Left renal pelvis (tissue), 4 donors: Measurements from ENCODE around the gene USP31. TPM values are rescaled to one million over a fixed set of nuclear protein-coding genes. Genes with fewer than 3 reads are reported as not detected.
"Not testable (repeated sequence)": the region's sequence is repeated elsewhere in the genome, so short reads cannot be mapped to it uniquely, and the experiment has no call there.

Experiments used
- DNase-seq, 4 donors: peaks; one replicate each; pipeline ENCODE4 v3.0.0-alpha.2; 2013; ENCODE audit warnings: low read depth in 4 of 4, low spot score in 3 of 4
- polyA plus RNA-seq, 4 donors: library from polyadenylated mRNA; unstranded; fragments of 120-200 nt; gene quantifications; one replicate each; pipeline ENCODE4 v1.2.1, GENCODE V29; 2013; ENCODE audit not compliant: insufficient read length in 4 of 4

The USP31 gene
- polyA plus RNA-seq, 4 donors, result 5.4 to 7.5 (median 6.8) TPM

GRCh38 chr16:23104032-23104955 lies 45.0 kb downstream of the USP31 start:
- no peak for DNase-seq

GRCh38 chr16:23103603-23104002 lies 45.6 kb downstream of the USP31 start:
- DNase-seq, result no peak

- DNase-seq, result no peak
These were observed 48.2 kb downstream of the USP31 start for GRCh38 chr16:23101012-23101550.

GRCh38 chr16:23096450-23096849 lies 52.8 kb downstream of the USP31 start:
- not testable (repeated sequence) for DNase-seq

- DNase-seq, result not testable (repeated sequence)
These were observed 55.1 kb downstream of the USP31 start for GRCh38 chr16:23094136-23094535.

GRCh38 chr16:23092801-23093117 lies 56.5 kb downstream of the USP31 start:
- no peak for DNase-seq

- DNase-seq, result no peak
These were observed 57.0 kb downstream of the USP31 start for GRCh38 chr16:23092072-23092800.

- DNase-seq, result no peak
These were observed 60.1 kb downstream of the USP31 start for GRCh38 chr16:23089111-23089510.

GRCh38 chr16:23088018-23088417 lies 61.2 kb downstream of the USP31 start:
- DNase-seq, result no peak

GRCh38 chr16:23085949-23086348 lies 63.3 kb downstream of the USP31 start:
- no peak for DNase-seq

GRCh38 chr16:23082161-23082788 lies 67.0 kb downstream of the USP31 start:
- no peak for DNase-seq

GRCh38 chr16:23081675-23082119 lies 67.6 kb downstream of the USP31 start:
- no peak for DNase-seq

- no peak for DNase-seq
These were observed 68.5 kb downstream of the USP31 start for GRCh38 chr16:23080747-23081146.

- DNase-seq, result no peak
These were observed 68.9 kb downstream of the USP31 start for GRCh38 chr16:23080329-23080728.

- DNase-seq, result no peak
These were observed 69.5 kb downstream of the USP31 start for GRCh38 chr16:23079675-23080301.

GRCh38 chr16:23074423-23074822 lies 74.8 kb downstream of the USP31 start:
- DNase-seq, result no peak

- no peak for DNase-seq
These were observed 76.3 kb downstream of the USP31 start for GRCh38 chr16:23072769-23073549.

GRCh38 chr16:23072084-23072599 lies 77.1 kb downstream of the USP31 start:
- no peak for DNase-seq

- no peak for DNase-seq
These were observed 77.8 kb downstream of the USP31 start for GRCh38 chr16:23071196-23072083.
